ENCODE results near the gene EIF5A.
A peak's percentile ranks its signal among the peaks of the same experiment; 100 is the strongest.
"Not testable (repeated sequence)": the region's sequence is repeated elsewhere in the genome, so short reads cannot be mapped to it uniquely, and the experiment has no call there.

The EIF5A gene

GRCh38 chr17:7329997-7330637 is 22.7 kb downstream of the EIF5A start:
- peak in 2 of 3 experiments; percentile 74 to 75 for DNase-seq (ENCODE audit: low read depth in 2 of 3, low spot score in 2 of 3)

DNA sequence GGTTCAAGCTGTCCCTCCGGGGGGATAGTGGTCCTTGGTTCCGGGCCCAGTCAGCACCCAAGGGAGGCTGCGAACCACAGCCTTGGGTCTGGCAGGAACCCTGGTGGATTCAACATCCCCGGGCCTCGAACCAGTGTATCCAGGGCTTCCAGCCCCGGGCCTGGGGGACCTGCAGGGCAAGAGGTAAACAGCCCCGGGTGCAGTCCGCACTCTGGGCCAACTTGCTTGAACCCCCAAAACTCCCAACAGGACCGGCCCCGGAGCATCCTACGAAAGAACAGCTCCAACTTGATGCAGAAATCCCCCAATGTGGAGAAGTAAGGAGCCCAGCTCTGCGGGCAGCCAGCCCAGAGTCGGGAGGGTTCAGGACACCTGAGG is 23.2 kb downstream of the EIF5A start:
- DNase-seq (ENCODE audit: low read depth in 2 of 3, low spot score in 2 of 3): no peak

GRCh38 chr17:7332111-7332510 is 24.7 kb downstream of the EIF5A start:
- DNase-seq (ENCODE audit: low read depth in 2 of 3, low spot score in 2 of 3): no peak

DNA sequence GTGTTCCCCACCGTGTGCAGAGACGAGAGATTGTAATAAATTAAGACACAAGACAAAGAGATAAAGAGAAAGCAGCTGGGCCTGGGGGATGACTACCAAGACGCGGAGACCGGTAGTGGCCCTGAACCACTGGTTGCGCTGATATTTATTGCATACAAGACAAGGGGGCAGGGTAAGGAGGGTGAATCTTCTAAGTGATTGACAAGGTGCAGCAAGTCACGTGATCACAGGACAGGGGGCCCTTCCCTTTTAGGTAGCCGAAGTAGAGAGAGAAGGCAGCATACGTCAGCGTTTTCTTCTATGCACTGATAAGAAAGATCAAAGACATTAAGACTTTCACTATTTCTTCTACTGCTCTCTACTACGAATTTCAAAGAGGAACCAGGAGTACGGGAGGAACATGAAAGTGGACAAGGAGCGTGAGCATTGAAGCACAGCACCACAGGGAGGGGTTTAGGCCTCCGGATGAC is 25.2 kb downstream of the EIF5A start:
- DNase-seq (ENCODE audit: low read depth in 2 of 3, low spot score in 2 of 3): not testable (repeated sequence)

DNA sequence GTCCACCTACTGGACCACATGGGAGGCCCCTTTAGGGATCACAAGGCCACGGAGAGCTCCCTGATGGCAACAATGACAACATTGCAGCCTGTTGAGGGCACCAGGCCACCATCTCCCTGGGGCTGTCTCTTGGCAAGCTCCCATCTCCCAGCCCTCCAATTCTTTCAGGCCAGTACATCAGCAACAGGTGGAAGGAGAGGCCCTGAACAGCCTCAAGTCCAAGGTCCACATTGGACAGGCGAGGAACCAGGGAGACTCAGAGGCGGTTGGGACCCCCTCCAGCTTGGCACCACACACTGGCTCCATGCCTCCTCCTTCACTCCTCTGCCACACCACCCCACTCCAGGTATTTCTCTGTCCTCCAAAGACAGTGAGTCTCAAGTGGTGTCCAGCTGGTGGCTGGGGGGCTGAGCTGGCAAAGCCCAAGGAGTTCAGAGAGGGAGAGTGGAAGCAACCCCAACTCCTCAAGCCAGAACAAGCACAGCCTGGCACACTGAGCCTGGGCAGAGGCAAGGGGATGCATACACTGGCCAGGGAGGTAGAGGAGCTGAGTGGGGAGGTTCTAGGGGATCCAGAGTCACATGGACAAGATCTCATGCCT is 27.6 kb downstream of the EIF5A start:
- DNase-seq (ENCODE audit: low read depth in 2 of 3, low spot score in 2 of 3): no peak

DNA sequence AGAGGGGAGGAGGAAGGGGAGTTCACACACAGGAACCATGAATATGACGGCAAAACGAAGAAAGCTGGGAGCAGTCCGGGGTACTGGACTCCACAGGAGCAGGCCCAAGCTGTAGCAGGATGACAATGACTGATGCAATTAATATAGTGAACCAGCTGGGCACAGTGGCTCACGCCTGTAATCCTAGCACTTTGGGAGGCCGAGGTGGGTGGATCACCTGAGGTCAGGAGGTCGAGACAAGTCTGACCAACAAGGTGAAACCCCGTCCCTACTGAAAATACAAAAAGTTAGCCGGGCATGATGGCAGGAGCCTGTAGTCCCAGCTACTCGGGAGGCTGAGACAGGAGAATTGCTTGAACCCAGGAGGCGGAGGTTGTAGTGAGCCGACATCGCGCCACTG is 28.3 kb downstream of the EIF5A start:
- not testable (repeated sequence) for DNase-seq (ENCODE audit: low read depth in 2 of 3, low spot score in 2 of 3)

- DNase-seq (ENCODE audit: low read depth in 2 of 3, low spot score in 2 of 3): peak; percentile 62 to 73 (median 64)
These were observed 29.1 kb downstream of the EIF5A start, which contains the start of gene ACAP1 for GRCh38 chr17:7336240-7337175. Gene ACAP1 (plus strand): TSS chr17:7336529. CDS start chr17:7336735, 206 bp downstream.

GRCh38 chr17:7337600-7337999 is 30.2 kb downstream of the EIF5A start:
- DNase-seq (ENCODE audit: low read depth in 2 of 3, low spot score in 2 of 3): not testable (repeated sequence)

DNA sequence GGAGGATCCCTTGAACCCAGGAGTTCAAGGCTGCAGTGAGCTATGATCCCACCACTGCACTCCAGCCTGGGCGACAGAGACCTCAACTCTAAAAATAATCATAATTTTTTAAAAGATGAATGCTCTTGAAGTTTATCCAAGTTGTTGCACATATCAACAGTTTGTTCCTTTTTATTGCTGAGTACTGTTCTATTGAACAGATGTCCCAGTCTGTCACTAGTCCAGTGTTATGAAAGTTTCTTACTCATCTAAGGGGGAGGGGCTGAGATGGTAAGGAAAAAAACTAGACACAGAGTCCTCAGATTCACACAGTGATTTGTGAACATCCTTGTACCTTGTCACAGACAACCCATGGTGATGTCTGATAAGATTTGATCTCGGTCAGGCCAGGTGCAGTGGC is 32.8 kb downstream of the EIF5A start:
- DNase-seq (ENCODE audit: low read depth in 2 of 3, low spot score in 2 of 3): no peak

DNA sequence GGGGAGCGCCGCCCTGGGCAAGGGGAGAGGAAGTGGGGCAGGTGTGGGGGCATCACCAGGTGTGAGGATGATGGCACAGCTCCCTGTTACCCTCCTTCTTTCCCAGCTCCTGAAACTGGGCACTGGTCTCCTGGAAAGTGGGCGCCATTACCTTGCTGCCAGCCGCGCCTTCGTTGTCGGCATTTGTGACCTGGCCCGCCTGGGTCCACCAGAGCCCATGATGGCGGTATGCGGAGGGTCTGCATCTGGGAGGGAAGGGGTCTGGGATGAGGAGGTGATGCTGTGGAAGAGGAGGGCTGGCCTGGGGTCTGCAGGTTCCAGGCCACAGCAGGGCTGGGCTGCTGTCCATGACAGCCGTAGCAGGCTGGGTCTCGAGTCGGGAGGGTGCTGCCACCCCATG is 34.4 kb downstream of the EIF5A start:
- DNase-seq (ENCODE audit: low read depth in 2 of 3, low spot score in 2 of 3): no peak

GRCh38 chr17:7343250-7343649 is 35.8 kb downstream of the EIF5A start:
- no peak for DNase-seq (ENCODE audit: low read depth in 2 of 3, low spot score in 2 of 3)

DNA sequence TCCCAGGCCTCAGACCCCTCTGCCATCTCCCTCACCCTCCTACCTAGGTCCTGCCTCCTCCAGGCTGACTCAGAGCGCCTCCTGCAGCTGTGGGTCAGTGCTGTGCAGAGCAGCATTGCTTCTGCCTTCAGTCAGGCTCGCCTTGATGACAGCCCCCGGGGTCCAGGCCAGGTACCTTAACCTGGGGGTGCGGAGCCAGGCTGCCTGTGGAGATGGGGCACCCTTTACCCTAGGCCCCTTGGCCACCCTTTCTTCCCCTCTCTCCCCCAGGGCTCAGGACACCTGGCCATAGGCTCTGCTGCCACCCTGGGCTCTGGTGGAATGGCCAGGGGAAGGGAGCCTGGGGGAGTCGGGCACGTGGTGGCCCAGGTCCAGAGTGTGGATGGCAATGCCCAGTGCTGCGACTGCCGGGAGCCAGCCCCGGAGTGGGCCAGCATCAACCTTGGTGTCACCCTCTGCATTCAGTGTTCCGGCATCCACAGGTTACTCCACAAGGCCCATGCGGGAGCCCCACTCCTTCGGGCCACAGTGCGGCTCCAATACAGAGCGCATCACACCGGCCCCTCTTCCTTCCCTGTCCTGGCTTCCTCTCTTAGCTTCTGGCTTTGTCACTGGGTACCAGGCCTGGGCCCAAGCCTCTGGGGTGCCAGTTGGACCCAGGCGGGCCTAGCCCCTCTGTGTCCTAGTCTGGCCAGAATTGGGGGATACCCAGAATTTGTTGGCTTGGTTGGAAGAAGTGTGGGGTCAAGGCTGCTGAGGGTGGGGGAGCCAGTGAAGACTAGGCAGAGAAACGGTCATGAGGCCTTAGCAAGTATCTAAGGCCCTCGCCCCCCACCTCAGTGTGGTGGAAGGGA is 39.6 kb downstream of the EIF5A start:
- DNase-seq (ENCODE audit: low read depth in 2 of 3, low spot score in 2 of 3): no peak

DNA sequence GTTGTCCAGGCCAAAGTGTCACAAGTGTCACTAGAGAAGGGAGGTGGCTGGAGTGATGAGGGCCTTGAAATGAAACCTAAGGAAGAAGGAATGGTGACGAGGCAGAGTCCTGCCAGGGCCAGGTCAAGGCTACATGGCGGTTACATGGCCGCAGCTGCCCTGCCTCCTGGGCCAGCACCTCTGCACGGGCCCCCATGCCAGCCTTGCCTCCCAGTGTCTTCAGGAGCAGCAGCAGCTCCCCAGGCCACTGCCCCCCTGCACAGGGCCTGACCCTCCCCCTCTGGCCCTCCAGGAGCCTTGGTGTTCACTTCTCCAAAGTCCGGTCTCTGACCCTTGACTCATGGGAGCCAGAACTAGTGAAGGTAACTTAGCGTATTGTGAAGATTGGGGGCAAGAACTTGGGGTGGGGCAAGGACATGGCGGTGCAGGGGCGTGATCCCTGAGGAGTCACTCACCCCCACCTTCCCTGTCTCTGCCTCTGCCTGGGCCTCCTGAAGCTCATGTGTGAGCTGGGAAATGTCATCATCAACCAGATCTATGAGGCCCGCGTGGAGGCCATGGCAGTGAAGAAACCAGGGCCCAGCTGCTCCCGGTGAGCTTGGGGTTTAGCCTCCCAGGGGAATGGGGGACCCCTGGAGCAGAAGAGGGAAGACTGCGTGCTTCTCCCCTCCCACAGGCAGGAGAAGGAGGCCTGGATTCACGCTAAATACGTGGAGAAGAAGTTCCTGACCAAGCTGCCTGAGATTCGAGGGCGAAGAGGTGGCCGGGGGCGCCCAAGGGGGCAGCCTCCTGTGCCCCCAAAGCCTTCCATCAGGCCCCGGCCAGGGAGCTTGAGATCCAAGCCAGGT is 40.4 kb downstream of the EIF5A start:
- DNase-seq (ENCODE audit: low read depth in 2 of 3, low spot score in 2 of 3): no peak

- DNase-seq (ENCODE audit: low read depth in 2 of 3, low spot score in 2 of 3): no peak
These were observed 41.2 kb downstream of the EIF5A start for GRCh38 chr17:7348478-7349242.

- DNase-seq (ENCODE audit: low read depth in 2 of 3, low spot score in 2 of 3): peak; percentile 52 to 83 (median 76)
These were observed 44.5 kb downstream of the EIF5A start, which contains the start of gene KCTD11 for GRCh38 chr17:7351665-7352502. Gene KCTD11 (plus strand): TSS chr17:7352162.

- no peak for DNase-seq (ENCODE audit: low read depth in 2 of 3, low spot score in 2 of 3)
These were observed 45.1 kb downstream of the EIF5A start for GRCh38 chr17:7352503-7352889.

- no peak for DNase-seq (ENCODE audit: low read depth in 2 of 3, low spot score in 2 of 3)
These were observed 45.6 kb downstream of the EIF5A start for GRCh38 chr17:7352910-7353635.
